ENCODE measurements around the gene ZDHHC6. TPM values are rescaled to one million over a fixed set of nuclear protein-coding genes. Genes with fewer than 3 reads are reported as not detected.

Gene ZDHHC6
- total RNA-seq, 3 donors from 2014 or later, result 33.4 to 43.6 (median 42.7) TPM

DNA sequence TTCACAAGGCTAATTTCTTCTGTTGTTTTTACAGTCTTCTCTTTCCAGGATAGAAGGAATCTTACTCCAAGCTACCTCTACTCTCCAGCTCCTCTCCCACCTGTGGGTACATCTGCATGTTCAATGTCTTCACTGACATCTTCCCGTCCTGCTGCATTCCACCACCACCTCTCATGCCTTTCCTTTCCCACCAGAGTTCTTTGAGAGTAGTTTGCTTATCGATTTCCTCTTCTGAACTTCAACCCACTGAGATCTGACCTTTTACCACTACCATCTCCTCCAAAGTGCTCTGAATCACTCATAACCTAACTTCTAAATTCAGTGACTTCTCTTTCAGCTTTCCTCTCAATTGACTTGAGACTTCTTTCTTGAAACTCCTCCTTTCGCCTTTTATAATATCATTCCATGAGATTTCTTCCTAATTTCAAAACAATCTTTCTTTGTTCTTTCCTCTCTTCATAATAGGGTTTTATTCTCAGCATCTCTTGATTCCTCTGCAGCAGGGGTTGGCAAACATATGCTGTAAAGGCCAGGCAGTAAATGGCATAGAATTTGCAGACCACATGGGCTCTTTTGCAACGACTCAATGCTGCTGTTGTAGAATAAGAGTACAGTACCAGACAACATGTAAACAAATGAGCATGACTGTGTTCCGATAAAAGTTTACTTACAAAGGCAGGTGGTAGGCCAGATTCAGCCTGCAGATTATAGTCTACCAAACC lies 50.7 kb downstream of the ZDHHC6 start:
- Histone ChIP-seq H3K9me3 (no peaks in the 10 kb centered on the region), H3K4me3 (no peak overlapping the region), H3K36me3 (ENCODE audit: low read depth) (no peaks in the 10 kb centered on the region), H3K4me1 (ENCODE audit: low read depth) (peaks cover 46% of the 10 kb centered on the region)
- intact Hi-C loops (cut with DNase I, micrococcal nuclease), result no loop called here
- no peak for ATAC-seq
- TF ChIP-seq CTCF (IDR thresholded peaks at IDR 0.05), result no peak
- no peak for DNase-seq

DNA sequence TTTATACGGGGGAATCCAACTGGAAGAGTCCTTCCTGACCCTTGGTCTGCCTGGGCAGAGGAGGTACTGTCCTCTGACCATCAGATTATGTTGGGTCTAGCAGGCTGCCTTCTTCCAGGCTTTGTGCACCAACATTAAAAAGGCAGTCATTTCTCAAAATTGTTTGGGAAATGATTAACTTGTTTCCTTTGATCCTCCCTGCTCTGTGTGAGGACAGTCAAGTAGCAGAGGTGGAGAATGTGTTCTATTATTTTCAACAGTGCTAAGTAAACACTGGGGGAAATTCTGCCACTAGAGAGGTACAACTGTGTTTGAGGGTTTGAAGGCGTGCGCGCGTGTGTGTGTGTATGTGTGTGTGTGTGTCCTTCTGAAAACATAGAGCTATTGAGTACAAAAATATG lies 52.2 kb downstream of the ZDHHC6 start:
- TF ChIP-seq CTCF (IDR thresholded peaks at IDR 0.05), result no peak
- Histone ChIP-seq H3K9me3 (no peaks in the 10 kb centered on the region), H3K4me3 (no peak overlapping the region), H3K4me1 (ENCODE audit: low read depth) (peaks cover 59% of the 10 kb centered on the region), H3K36me3 (ENCODE audit: low read depth) (no peaks in the 10 kb centered on the region)
- DNase-seq, result peak in 1 of 3 donors; percentile 77
- peak; percentile 79 for ATAC-seq
- intact Hi-C loops (cut with DNase I, micrococcal nuclease), result no loop called here

DNA sequence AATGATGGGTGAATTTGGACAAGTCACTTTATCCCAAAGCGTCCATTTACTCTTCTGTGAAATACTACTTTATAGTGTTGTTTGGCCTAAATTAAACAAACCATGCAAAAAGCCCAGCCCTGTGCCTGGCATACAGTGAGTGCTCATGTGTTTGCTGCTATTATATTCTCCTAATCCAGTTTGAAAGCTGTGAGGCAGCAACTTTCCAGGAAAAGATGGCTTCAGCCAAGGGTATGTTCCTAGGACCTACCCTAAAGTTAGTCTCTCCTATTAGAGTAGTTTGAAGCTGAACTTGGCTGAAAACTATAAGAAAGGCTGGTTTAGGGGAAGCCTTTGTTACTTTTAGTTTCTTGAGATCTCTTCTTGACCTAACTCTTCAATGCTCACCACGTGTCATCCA lies 52.9 kb downstream of the ZDHHC6 start:
- intact Hi-C loops (cut with DNase I, micrococcal nuclease), result no loop called here
- no peak for TF ChIP-seq CTCF (IDR thresholded peaks at IDR 0.05)
- H3K4me1 ChIP-seq (ENCODE audit: low read depth), result peaks cover 65% of the 10 kb centered on the region
- ATAC-seq (no peak), DNase-seq (no peak)
- no peaks in the 10 kb centered on the region for H3K36me3 ChIP-seq (ENCODE audit: low read depth)
- H3K9me3 ChIP-seq, result no peaks in the 10 kb centered on the region
- H3K4me3 ChIP-seq, result no peak overlapping the region

DNA sequence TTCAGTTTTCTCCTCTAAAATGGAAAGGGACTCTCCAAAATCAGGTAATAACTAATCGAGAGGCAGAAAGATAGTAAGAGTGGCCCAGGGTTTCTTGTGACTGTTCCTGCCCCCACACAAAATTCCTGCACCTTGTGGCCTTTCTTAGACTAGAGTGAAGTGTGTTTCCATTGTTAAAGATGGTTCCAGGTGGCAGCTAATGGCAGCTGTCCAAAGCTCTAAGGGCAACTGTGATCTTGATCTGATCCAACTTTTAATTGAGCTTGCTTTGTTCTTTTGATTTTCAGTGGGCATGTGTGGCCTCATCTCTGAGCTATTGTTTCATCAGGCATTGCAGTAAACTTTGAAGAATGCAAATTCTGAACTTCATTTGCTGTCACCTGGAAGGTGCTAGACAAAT lies 53.4 kb downstream of the ZDHHC6 start:
- H3K9me3 ChIP-seq, result no peaks in the 10 kb centered on the region
- peak; percentile 19 for ATAC-seq
- no peaks in the 10 kb centered on the region for H3K36me3 ChIP-seq (ENCODE audit: low read depth)
- peaks cover 70% of the 10 kb centered on the region for H3K4me1 ChIP-seq (ENCODE audit: low read depth)
- H3K4me3 ChIP-seq, result no peak overlapping the region
- TF ChIP-seq CTCF (IDR thresholded peaks at IDR 0.05), result no peak
- intact Hi-C loops (cut with DNase I, micrococcal nuclease), result no loop called here
- DNase-seq, result peak in 1 of 3 donors; percentile 65

- Histone ChIP-seq H3K4me3 (no peak overlapping the region), H3K4me1 (ENCODE audit: low read depth) (peaks cover 79% of the 10 kb centered on the region), H3K36me3 (ENCODE audit: low read depth) (no peaks in the 10 kb centered on the region), H3K9me3 (no peaks in the 10 kb centered on the region)
- intact Hi-C loops (cut with DNase I, micrococcal nuclease), result no loop called here
- DNase-seq (no peak), ATAC-seq (no peak)
- TF ChIP-seq CTCF (IDR thresholded peaks at IDR 0.05), result no peak
These were observed 56.5 kb downstream of the ZDHHC6 start for GRCh38 chr10:112390125-112390703.
